Measurements from ENCODE around the gene RPL35A.
"Not testable (repeated sequence)": the region's sequence is repeated elsewhere in the genome, so short reads cannot be mapped to it uniquely, and the experiment has no call there.

The RPL35A gene

GRCh38 chr3:197949778-197950676 is at the start of gene RPL35A:
RPL35A (plus strand) TSS chr3:197950190; CDS start chr3:197950968, 778 bp downstream.
- TF ChIP-seq CTCF (IDR thresholded peaks at IDR 0.05), result peak; percentile 25
- Histone ChIP-seq H3K4me1 (ENCODE audit: control insufficient read depth in 1 of 2, insufficient read depth in 1 of 2, low read depth in 1 of 2, low read length in 1 of 2) (peaks cover 19 to 22% of the 10 kb centered on the region in 2 experiments), H3K27me3 (no peaks in the 10 kb centered on the region), H3K27ac (peak within 1 kb of the TSS; percentile 89), H3K4me3 (ENCODE audit: low read depth in 1 of 2, low read length in 1 of 2) (peak within 1 kb of the TSS; percentile 68 to 79), H3K9me3 (no peaks in the 10 kb centered on the region), H3K36me3 (peaks cover 33% of the 10 kb centered on the region)

- Histone ChIP-seq H3K4me1 (ENCODE audit: control insufficient read depth in 1 of 2, insufficient read depth in 1 of 2, low read depth in 1 of 2, low read length in 1 of 2) (peaks cover 0 to 3% of the 10 kb centered on the region in 2 experiments), H3K36me3 (no peaks in the 10 kb centered on the region), H3K4me3 (ENCODE audit: low read depth in 1 of 2, low read length in 1 of 2) (no peak overlapping the region), H3K27me3 (no peaks in the 10 kb centered on the region), H3K27ac (no peak overlapping the region), H3K9me3 (no peaks in the 10 kb centered on the region)
- TF ChIP-seq CTCF (IDR thresholded peaks at IDR 0.05), result no peak
Measured at GRCh38 chr3:197901626-197902025, 48.4 kb upstream of the RPL35A start.

- H3K36me3 ChIP-seq, result no peaks in the 10 kb centered on the region
- peak; percentile 54 for TF ChIP-seq CTCF (IDR thresholded peaks at IDR 0.05)
- H3K4me3 ChIP-seq (ENCODE audit: low read depth in 1 of 2, low read length in 1 of 2), result no peak overlapping the region
- H3K4me1 ChIP-seq (ENCODE audit: control insufficient read depth in 1 of 2, insufficient read depth in 1 of 2, low read depth in 1 of 2, low read length in 1 of 2), result peaks cover 0 to 3% of the 10 kb centered on the region in 2 experiments
- H3K27me3 ChIP-seq, result no peaks in the 10 kb centered on the region
- H3K9me3 ChIP-seq, result no peaks in the 10 kb centered on the region
- H3K27ac ChIP-seq, result no peak overlapping the region
Measured at GRCh38 chr3:197906023-197906849, 43.8 kb upstream of the RPL35A start.

GRCh38 chr3:197906850-197907187 is 43.2 kb upstream of the RPL35A start:
- no peaks in the 10 kb centered on the region for H3K36me3 ChIP-seq
- no peak overlapping the region for H3K4me3 ChIP-seq (ENCODE audit: low read depth in 1 of 2, low read length in 1 of 2)
- no peak for TF ChIP-seq CTCF (IDR thresholded peaks at IDR 0.05)
- no peaks in the 10 kb centered on the region for H3K27me3 ChIP-seq
- peaks cover 0 to 3% of the 10 kb centered on the region in 2 experiments for H3K4me1 ChIP-seq (ENCODE audit: control insufficient read depth in 1 of 2, insufficient read depth in 1 of 2, low read depth in 1 of 2, low read length in 1 of 2)
- no peaks in the 10 kb centered on the region for H3K9me3 ChIP-seq
- H3K27ac ChIP-seq, result no peak overlapping the region

- Histone ChIP-seq H3K36me3 (no peaks in the 10 kb centered on the region), H3K27me3 (no peaks in the 10 kb centered on the region), H3K27ac (no peak overlapping the region), H3K4me3 (ENCODE audit: low read depth in 1 of 2, low read length in 1 of 2) (no peak overlapping the region), H3K4me1 (ENCODE audit: control insufficient read depth in 1 of 2, insufficient read depth in 1 of 2, low read depth in 1 of 2, low read length in 1 of 2) (peaks cover 0 to 3% of the 10 kb centered on the region in 2 experiments), H3K9me3 (no peaks in the 10 kb centered on the region)
- TF ChIP-seq CTCF (IDR thresholded peaks at IDR 0.05), result no peak
Measured at GRCh38 chr3:197907196-197907595, 42.8 kb upstream of the RPL35A start.

- not testable (repeated sequence) for H3K27ac ChIP-seq; H3K9me3 ChIP-seq; H3K4me3 ChIP-seq (ENCODE audit: low read depth in 1 of 2, low read length in 1 of 2); H3K36me3 ChIP-seq; H3K27me3 ChIP-seq; H3K4me1 ChIP-seq (ENCODE audit: control insufficient read depth in 1 of 2, insufficient read depth in 1 of 2, low read depth in 1 of 2, low read length in 1 of 2)
Measured at GRCh38 chr3:197908550-197908949, 41.4 kb upstream of the RPL35A start.
